Skeletal muscle satellite cell (primary cell): Measurements from ENCODE around the gene A1BG.

Source experiments
- H3K27me3 ChIP-seq: 2 replicates; pipeline ENCODE4 v1.7.0; 2013; ENCODE audit warnings: low read length; ENCODE audit not compliant: control insufficient read depth, insufficient read depth
- H3K36me3 ChIP-seq: 2 replicates; pipeline ENCODE4 v1.7.0; 2013; ENCODE audit warnings: mild to moderate bottlenecking, control low read depth, low read length; ENCODE audit not compliant: insufficient read depth
- H3K4me1 ChIP-seq: 2 replicates; pipeline ENCODE4 v1.7.0; 2013; ENCODE audit warnings: low read length; ENCODE audit not compliant: control insufficient read depth, insufficient read depth
- H3K4me2 ChIP-seq: 2 replicates; pipeline ENCODE4 v1.7.0; 2013; ENCODE audit warnings: mild to moderate bottlenecking, low read length
- H3K4me3 ChIP-seq: 2 replicates; pipeline ENCODE4 v1.7.0; 2013; ENCODE audit warnings: low read length
- H3K9ac ChIP-seq: 2 replicates; pipeline ENCODE4 v1.7.0; 2013; ENCODE audit warnings: mild to moderate bottlenecking, low read depth, low read length, moderate library complexity
- H3K9me3 ChIP-seq: replicated peaks from 2 replicates; pipeline ENCODE4 v1.7.0; 2013; ENCODE audit warnings: mild to moderate bottlenecking, control low read depth, low read length

A1BG gene

GRCh38 chr19:58338336-58338735 is 15.0 kb downstream of the A1BG start:
- Histone ChIP-seq H3K4me1 (no peaks in the 10 kb centered on the region), H3K36me3 (peaks cover 48% of the 10 kb centered on the region), H3K4me3 (no peak overlapping the region), H3K9me3 (no peaks in the 10 kb centered on the region), H3K4me2 (no peak overlapping the region), H3K27me3 (no peaks in the 10 kb centered on the region), H3K9ac (no peak overlapping the region)

- H3K4me1 ChIP-seq, result no peaks in the 10 kb centered on the region
- peaks cover 45% of the 10 kb centered on the region for H3K36me3 ChIP-seq
- no peak overlapping the region for H3K4me2 ChIP-seq
- H3K9ac ChIP-seq, result no peak overlapping the region
- H3K9me3 ChIP-seq, result no peaks in the 10 kb centered on the region
- no peak overlapping the region for H3K4me3 ChIP-seq
- no peaks in the 10 kb centered on the region for H3K27me3 ChIP-seq
Measured at GRCh38 chr19:58336820-58337219, 16.5 kb downstream of the A1BG start.

GRCh38 chr19:58336216-58336615 is 17.1 kb downstream of the A1BG start:
- H3K4me1 ChIP-seq, result no peaks in the 10 kb centered on the region
- H3K9me3 ChIP-seq, result no peaks in the 10 kb centered on the region
- peaks cover 40% of the 10 kb centered on the region for H3K36me3 ChIP-seq
- H3K9ac ChIP-seq, result no peak overlapping the region
- no peaks in the 10 kb centered on the region for H3K27me3 ChIP-seq
- H3K4me2 ChIP-seq, result no peak overlapping the region
- H3K4me3 ChIP-seq, result no peak overlapping the region

GRCh38 chr19:58335630-58336029 is 17.7 kb downstream of the A1BG start:
- Histone ChIP-seq H3K4me3 (no peak overlapping the region), H3K36me3 (peaks cover 40% of the 10 kb centered on the region), H3K27me3 (no peaks in the 10 kb centered on the region), H3K9me3 (no peaks in the 10 kb centered on the region), H3K4me1 (peaks cover 3% of the 10 kb centered on the region), H3K4me2 (no peak overlapping the region), H3K9ac (no peak overlapping the region)

DNA sequence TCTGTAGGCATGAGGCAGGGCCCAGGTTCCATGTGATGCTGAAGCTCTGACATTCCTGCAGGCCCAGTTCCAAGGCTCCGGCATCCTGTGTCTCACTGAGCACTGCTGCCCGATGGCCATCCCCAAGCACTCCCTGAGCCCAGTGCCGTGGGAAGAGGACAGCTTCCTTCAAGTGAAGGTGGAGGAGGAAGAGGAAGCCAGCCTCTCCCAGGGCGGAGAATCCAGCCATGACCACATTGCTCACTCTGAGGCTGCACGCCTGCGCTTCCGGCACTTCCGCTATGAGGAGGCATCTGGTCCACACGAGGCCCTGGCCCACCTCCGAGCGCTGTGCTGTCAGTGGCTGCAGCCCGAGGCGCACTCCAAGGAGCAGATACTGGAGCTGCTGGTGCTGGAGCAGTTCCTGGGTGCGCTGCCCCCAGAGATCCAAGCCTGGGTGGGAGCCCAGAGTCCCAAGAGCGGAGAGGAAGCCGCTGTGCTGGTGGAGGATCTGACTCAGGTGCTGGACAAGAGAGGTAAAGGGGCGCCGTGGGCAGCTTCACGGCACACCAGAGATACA is 18.5 kb downstream of the A1BG start:
- no peak overlapping the region for H3K4me2 ChIP-seq
- H3K4me3 ChIP-seq, result no peak overlapping the region
- no peak overlapping the region for H3K9ac ChIP-seq
- H3K36me3 ChIP-seq, result peaks cover 36% of the 10 kb centered on the region
- H3K27me3 ChIP-seq, result no peaks in the 10 kb centered on the region
- no peaks in the 10 kb centered on the region for H3K9me3 ChIP-seq
- peaks cover 9% of the 10 kb centered on the region for H3K4me1 ChIP-seq

DNA sequence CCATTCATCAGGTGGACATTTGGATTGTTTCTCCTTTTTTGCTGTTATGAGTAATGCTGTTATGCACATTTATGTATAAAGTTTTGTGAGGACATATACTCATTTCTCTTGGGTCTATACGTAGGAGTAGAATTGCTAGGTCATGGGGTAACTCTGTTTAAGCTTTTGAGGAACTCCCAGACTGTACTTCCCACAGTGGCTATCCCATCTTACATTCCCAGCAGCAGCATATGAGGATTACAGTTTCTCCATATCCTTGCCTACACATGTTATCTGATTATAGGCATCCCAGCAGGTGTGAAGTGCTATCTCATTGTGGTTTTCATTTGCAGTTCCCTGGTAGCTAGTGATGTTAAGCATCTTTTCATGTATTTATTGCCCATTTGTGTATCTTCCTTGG is 20.6 kb downstream of the A1BG start:
- peaks cover 15% of the 10 kb centered on the region for H3K36me3 ChIP-seq
- H3K4me1 ChIP-seq, result peaks cover 17% of the 10 kb centered on the region
- no peaks in the 10 kb centered on the region for H3K9me3 ChIP-seq
- no peak overlapping the region for H3K4me2 ChIP-seq
- H3K4me3 ChIP-seq, result no peak overlapping the region
- no peaks in the 10 kb centered on the region for H3K27me3 ChIP-seq
- no peak overlapping the region for H3K9ac ChIP-seq

GRCh38 chr19:58330458-58330857 is 22.8 kb downstream of the A1BG start:
- no peaks in the 10 kb centered on the region for H3K36me3 ChIP-seq
- H3K4me3 ChIP-seq, result no peak overlapping the region
- peak overlapping the region; percentile 15 for H3K9ac ChIP-seq
- peak overlapping the region; percentile 52 for H3K4me2 ChIP-seq
- no peaks in the 10 kb centered on the region for H3K9me3 ChIP-seq
- peaks cover 23% of the 10 kb centered on the region for H3K4me1 ChIP-seq
- no peaks in the 10 kb centered on the region for H3K27me3 ChIP-seq

GRCh38 chr19:58328999-58329398 is 24.3 kb downstream of the A1BG start:
- H3K4me3 ChIP-seq, result no peak overlapping the region

DNA sequence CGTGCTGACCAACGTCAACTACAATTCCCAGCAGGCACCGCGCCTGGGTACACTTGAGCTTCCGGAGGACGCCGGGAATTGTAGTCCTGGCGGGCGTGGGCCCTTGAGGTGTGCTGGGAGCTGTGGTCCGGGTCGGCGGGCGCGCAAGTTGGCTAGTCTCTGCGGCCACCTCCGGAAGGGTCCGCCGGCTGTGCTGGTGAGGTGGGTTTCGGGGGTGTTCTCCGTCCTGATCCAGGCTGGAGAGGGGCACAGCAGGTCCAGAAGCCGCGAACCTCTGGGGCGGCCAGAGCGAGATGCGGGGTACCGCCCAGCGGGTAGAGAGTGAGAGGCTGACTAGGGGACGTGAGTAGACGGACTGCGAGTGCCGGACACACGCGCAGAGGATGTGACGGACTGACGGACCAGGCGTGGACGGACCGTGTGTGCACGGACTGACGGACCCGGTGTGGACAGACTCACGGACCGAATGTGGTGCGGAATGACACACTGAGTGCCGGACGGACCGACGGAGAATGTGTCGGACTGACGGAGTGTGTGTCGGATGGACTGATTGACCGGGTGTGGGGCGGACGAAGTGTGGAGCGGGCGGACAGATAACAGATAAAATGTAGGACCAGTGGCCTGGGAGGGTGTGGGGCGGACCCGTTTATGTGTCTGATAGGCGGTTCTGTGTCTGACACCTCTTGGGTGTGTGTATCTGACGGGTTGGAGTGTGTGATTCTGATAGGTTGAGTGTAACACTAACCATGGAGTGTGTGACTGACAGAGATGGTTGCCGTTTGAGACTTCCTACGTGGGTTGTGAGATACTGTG is 26.2 kb downstream of the A1BG start, which contains the start of gene ZSCAN22:
Gene ZSCAN22 (plus strand): TSS at position 81 of the 813 bp plus-strand sequence. CDS start 7,809 bp downstream, outside the sequence.
- Histone ChIP-seq H3K9me3 (no peaks in the 10 kb centered on the region), H3K9ac (peak within 1 kb of the TSS; percentile 95), H3K4me2 (peak within 1 kb of the TSS; percentile 98), H3K36me3 (no peaks in the 10 kb centered on the region), H3K27me3 (no peaks in the 10 kb centered on the region), H3K4me1 (peaks cover 26% of the 10 kb centered on the region), H3K4me3 (peak within 1 kb of the TSS; percentile 99)

More at GRCh38 chr19:58328999-58329398, 24.3 kb downstream of the A1BG start:
- H3K36me3 ChIP-seq, result no peaks in the 10 kb centered on the region
- peaks cover 26% of the 10 kb centered on the region for H3K4me1 ChIP-seq
- no peak overlapping the region for H3K9ac ChIP-seq
- no peak overlapping the region for H3K4me2 ChIP-seq
- no peaks in the 10 kb centered on the region for H3K9me3 ChIP-seq
- no peaks in the 10 kb centered on the region for H3K27me3 ChIP-seq

GRCh38 chr19:58326501-58326913 is 26.8 kb downstream of the A1BG start:
- H3K9ac ChIP-seq, result peak overlapping the region; percentile 95
- no peaks in the 10 kb centered on the region for H3K27me3 ChIP-seq
- no peaks in the 10 kb centered on the region for H3K36me3 ChIP-seq
- H3K4me1 ChIP-seq, result peaks cover 26% of the 10 kb centered on the region
- H3K4me3 ChIP-seq, result peak overlapping the region; percentile 99
- peak overlapping the region; percentile 98 for H3K4me2 ChIP-seq
- H3K9me3 ChIP-seq, result no peaks in the 10 kb centered on the region

DNA sequence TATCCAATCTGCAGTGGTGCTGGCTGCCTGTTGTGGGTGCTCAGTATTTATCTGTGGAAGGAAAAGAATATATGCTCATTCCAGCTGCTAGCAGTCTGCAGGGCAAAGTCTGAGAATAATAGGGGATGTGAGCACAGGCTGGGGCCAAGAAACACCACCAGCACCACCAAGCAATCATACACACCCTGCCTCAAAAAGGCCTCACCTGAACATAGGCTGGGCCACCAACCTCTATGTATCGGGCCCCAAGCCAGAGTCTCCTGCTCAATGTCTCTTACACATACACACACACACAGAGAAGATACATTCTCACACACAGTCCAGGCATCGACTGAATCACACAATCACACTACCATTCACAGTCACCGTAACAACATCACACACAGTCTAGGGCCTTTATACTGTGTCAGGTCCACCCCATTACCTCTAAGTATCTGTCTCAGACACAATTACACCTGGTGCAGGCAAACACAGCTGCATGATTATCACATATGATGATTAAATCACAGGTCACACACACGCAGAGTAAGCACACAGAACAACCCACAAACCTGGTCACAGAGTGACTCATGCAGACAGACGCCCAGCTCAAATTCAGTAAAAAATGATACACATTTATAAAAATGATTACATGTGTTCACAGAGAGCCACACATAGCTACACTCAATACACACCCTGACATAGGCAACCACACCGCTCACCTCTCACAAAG is 27.8 kb downstream of the A1BG start:
- Histone ChIP-seq H3K4me1 (peaks cover 21% of the 10 kb centered on the region), H3K9ac (peak overlapping the region; percentile 95), H3K9me3 (no peaks in the 10 kb centered on the region), H3K4me3 (peak overlapping the region; percentile 99), H3K27me3 (no peaks in the 10 kb centered on the region), H3K36me3 (no peaks in the 10 kb centered on the region), H3K4me2 (peak overlapping the region; percentile 98)
